IMR-90 (cell line): ENCODE measurements around the gene MYO3B. TPM values are rescaled to one million over a fixed set of nuclear protein-coding genes. Genes with fewer than 3 reads are reported as not detected.

ENCODE experiments used
- ATAC-seq: fragments of 200-7000 bp; cut with Tn5 transposase; 2 replicates; pipeline ENCODE4 v1.9.1; 2020; ENCODE audit warnings: low read depth, mild to moderate bottlenecking, moderate library complexity
- BruUV-seq: library from RNA; stranded (reverse); fragments of 400-500 nt; replicated peaks from 2 replicates; lab custom pipeline; 2021; lab: Mats Ljungman, UMichigan
- CTCF ChIA-PET: fragments of 300-600 bp; formaldehyde crosslinking; extraction: SDS; loops from one replicate; lab custom pipeline; 2021; ENCODE audit warnings: antibody characterized with exemption; lab: Yijun Ruan, JAX
- POLR2A ChIA-PET: fragments of 300-600 bp; sonication (Branson Sonifier 250); formaldehyde crosslinking; loops from one replicate; lab custom pipeline; 2022; ENCODE audit warnings: antibody characterized with exemption; ENCODE audit not compliant: unreplicated experiment; lab: Charles Lee
- DNase-seq: peaks from one replicate; pipeline ENCODE4 v3.0.0; 2013
- H2AFZ ChIP-seq: replicated peaks from 2 replicates; pipeline ENCODE3; 2013; ENCODE audit warnings: low read length, mild to moderate bottlenecking; ENCODE audit not compliant: poor library complexity
- H2AK5ac ChIP-seq: 2 replicates; pipeline ENCODE4 v1.6.1; 2013; ENCODE audit warnings: low read depth, low read length, inconsistent platforms
- H2AK9ac ChIP-seq: replicated peaks from 2 replicates; pipeline ENCODE3; 2013; ENCODE audit warnings: mild to moderate bottlenecking, low read depth, low read length, moderate library complexity; ENCODE audit not compliant: poor library complexity
- H2BK120ac ChIP-seq: 2 replicates; pipeline ENCODE4 v1.6.1; 2013; ENCODE audit warnings: low read depth, low read length, inconsistent platforms
- H2BK15ac ChIP-seq: 3 replicates; pipeline ENCODE4 v1.6.1; 2013; ENCODE audit warnings: low read depth, low read length, inconsistent platforms
- H2BK20ac ChIP-seq: 2 replicates; pipeline ENCODE4 v1.6.1; 2013; ENCODE audit warnings: low read depth, mild to moderate bottlenecking, inconsistent platforms, low read length, moderate library complexity
- H2BK5ac ChIP-seq: 2 replicates; pipeline ENCODE4 v1.6.1; 2013; ENCODE audit warnings: mild to moderate bottlenecking, low read depth, low read length, inconsistent platforms; ENCODE audit not compliant: poor library complexity, severe bottlenecking
- H3K14ac ChIP-seq: replicated peaks from 2 replicates; pipeline ENCODE4 v1.6.1; 2013; ENCODE audit warnings: low read depth, low read length, inconsistent platforms
- H3K18ac ChIP-seq: 2 replicates; pipeline ENCODE4 v1.6.1; 2013; ENCODE audit warnings: low read depth, low read length, control low read depth
- H3K23ac ChIP-seq: 2 replicates; pipeline ENCODE4 v1.6.1; 2013; ENCODE audit warnings: low read depth, low read length, inconsistent platforms
- H3K27ac ChIP-seq: 2 replicates; pipeline ENCODE4 v1.5.1; 2013; ENCODE audit warnings: mild to moderate bottlenecking, control low read depth, low read length; ENCODE audit not compliant: insufficient read depth
- H3K27me3 ChIP-seq: 2 replicates; pipeline ENCODE4 v1.6.1; 2013; ENCODE audit warnings: low read length; ENCODE audit not compliant: control insufficient read depth, insufficient read depth
- H3K36me3 ChIP-seq: 2 replicates; pipeline ENCODE4 v1.6.1; 2013; ENCODE audit warnings: low read length, mixed read lengths; ENCODE audit not compliant: control insufficient read depth, insufficient read depth
- H3K4ac ChIP-seq: 2 replicates; pipeline ENCODE4 v1.6.1; 2013; ENCODE audit warnings: low read depth, low read length, inconsistent platforms
- H3K4me1 ChIP-seq: 2 replicates; pipeline ENCODE4 v1.6.1; 2013; ENCODE audit warnings: low read length, mixed read lengths; ENCODE audit not compliant: control insufficient read depth, insufficient read depth
- H3K4me2 ChIP-seq: 2 replicates; pipeline ENCODE4 v1.6.1; 2013; ENCODE audit warnings: low read depth, mild to moderate bottlenecking, control low read depth, low read length, moderate library complexity
- H3K4me3 ChIP-seq: 2 replicates; pipeline ENCODE4 v1.5.1; 2013; ENCODE audit warnings: low read depth, mild to moderate bottlenecking, control low read depth, low read length, moderate library complexity; ENCODE audit not compliant: insufficient read depth
- H3K56ac ChIP-seq: 2 replicates; pipeline ENCODE4 v1.6.1; 2013; ENCODE audit warnings: low read length, inconsistent platforms; ENCODE audit not compliant: insufficient read depth; ENCODE audit errors: extremely low read depth
- H3K79me1 ChIP-seq, 2 experiments: 2 replicates each; pipeline ENCODE4 v1.6.1; 2013; ENCODE audit warnings: low read length in 2 of 2, inconsistent platforms in 1 of 2, low read depth in 1 of 2
- H3K9ac ChIP-seq: 2 replicates; pipeline ENCODE4 v1.6.1; 2013; ENCODE audit warnings: low read depth, low read length, control low read depth
- H3K9me1 ChIP-seq: 2 replicates; pipeline ENCODE4 v1.6.1; 2013; ENCODE audit warnings: low read length, inconsistent platforms; ENCODE audit not compliant: insufficient read depth
- H3K9me3 ChIP-seq: 2 replicates; pipeline ENCODE4 v1.6.1; 2013; ENCODE audit warnings: low read length; ENCODE audit not compliant: control insufficient read depth, insufficient read depth
- H4K20me1 ChIP-seq: 2 replicates; pipeline ENCODE4 v1.6.1; 2013; ENCODE audit warnings: low read length, inconsistent platforms; ENCODE audit not compliant: insufficient read depth
- H4K5ac ChIP-seq: 2 replicates; pipeline ENCODE4 v1.6.1; 2013; ENCODE audit warnings: mild to moderate bottlenecking, low read depth, low read length, control low read depth
- H4K8ac ChIP-seq, 2 experiments: 2 replicates each; pipeline ENCODE4 v1.6.1; 2013; ENCODE audit warnings: low read depth in 2 of 2, low read length in 2 of 2, control low read depth in 1 of 2, inconsistent platforms in 1 of 2
- H4K91ac ChIP-seq: 2 replicates; pipeline ENCODE4 v1.6.1; 2013; ENCODE audit warnings: low read depth, low read length, inconsistent platforms; ENCODE audit not compliant: insufficient read depth
- BHLHE40 ChIP-seq: fragments of 150-350 bp; IDR thresholded peaks from 2 replicates; pipeline ENCODE4 v1.6.1; 2016; ENCODE audit warnings: mild to moderate bottlenecking, low read depth, low read length
- CHD1 ChIP-seq: IDR thresholded peaks from 2 replicates; pipeline ENCODE4 v1.6.1; 2012; ENCODE audit warnings: low read depth, low read length, improper control_type of control experiment
- MAFK ChIP-seq: IDR thresholded peaks from 2 replicates; pipeline ENCODE4 v1.6.1; 2012; ENCODE audit warnings: low read depth, low read length, improper control_type of control experiment
- MAZ ChIP-seq: IDR thresholded peaks from 2 replicates; pipeline ENCODE4 v1.6.1; 2012; ENCODE audit warnings: low read depth, mild to moderate bottlenecking, low read length, improper control_type of control experiment, moderate library complexity, borderline replicate concordance
- MXI1 ChIP-seq: IDR thresholded peaks from 2 replicates; pipeline ENCODE4 v1.6.1; 2012; ENCODE audit warnings: low read depth, mild to moderate bottlenecking, low read length, moderate library complexity, borderline replicate concordance
- NFE2L2 ChIP-seq: fragments of 150-350 bp; IDR thresholded peaks from 2 replicates; pipeline ENCODE4 v1.6.1; 2016; ENCODE audit warnings: low read depth, mild to moderate bottlenecking, low read length
- RAD21 ChIP-seq: IDR thresholded peaks from 2 replicates; pipeline ENCODE4 v1.6.1; 2012; ENCODE audit warnings: low read length, improper control_type of control experiment
- RCOR1 ChIP-seq: IDR thresholded peaks from 2 replicates; pipeline ENCODE4 v1.6.1; 2012; ENCODE audit warnings: mild to moderate bottlenecking, low read length, improper control_type of control experiment; ENCODE audit not compliant: insufficient replicate concordance
- WGBS, 2 experiments: methylation state at CpG; one replicate each; pipeline versions ENCODE4 v1.1.5 to v1.1.7; 2013; ENCODE audit warnings: missing lambda C conversion rate in 2 of 2; ENCODE audit not compliant: insufficient read length in 1 of 2; ENCODE audit errors: extremely low coverage in 2 of 2; 5-methylcytosine and 5-hydroxymethylcytosine counted together
- dilution Hi-C: fragments of 300-500 bp; cut with HindIII; formaldehyde crosslinking; loops from one replicate; pipeline ENCODE4 v1.14.3; 2018; ENCODE audit warnings: low sequenced_read_pairs; ENCODE audit not compliant: unreplicated experiment
- in situ Hi-C: fragments of 300-500 bp; cut with MboI; formaldehyde crosslinking; loops from 3 replicates; pipeline ENCODE4 v1.14.3; 2019; ENCODE audit warnings: low sequenced_read_pairs, inconsistent platforms, mixed read lengths
- intact Hi-C: fragments of 100-400 bp; cut with micrococcal nuclease; formaldehyde crosslinking; loops from 2 replicates; pipeline ENCODE4 v1.10.0; 2022
- polyA plus RNA-seq, 3 experiments: library from polyadenylated mRNA; depleted of rRNA; stranded (reverse); fragments of >200 nt; gene quantifications; 2 replicates each; pipeline ENCODE4 v1.2.3, GENCODE V29; 2012; ENCODE audit warnings: low replicate concordance in 1 of 3
- total RNA-seq: library from RNA; depleted of rRNA; stranded (reverse); fragments of >200 nt; gene quantifications from 2 replicates; pipeline ENCODE4 v1.2.3, GENCODE V29; 2012
- TF ChIP-seq, protein P1 (sequence below): conservative IDR thresholded peaks from 2 replicates; pipeline ENCODE4 v1.5.1; 2012; ENCODE audit warnings: mild to moderate bottlenecking, low read depth, low read length, improper control_type of control experiment

Gene MYO3B
- total and polyA plus RNA-seq, 2 of the 4 experiments (the other 2 are of a cell fraction): 0.02 TPM; not detected in 1

DNA sequence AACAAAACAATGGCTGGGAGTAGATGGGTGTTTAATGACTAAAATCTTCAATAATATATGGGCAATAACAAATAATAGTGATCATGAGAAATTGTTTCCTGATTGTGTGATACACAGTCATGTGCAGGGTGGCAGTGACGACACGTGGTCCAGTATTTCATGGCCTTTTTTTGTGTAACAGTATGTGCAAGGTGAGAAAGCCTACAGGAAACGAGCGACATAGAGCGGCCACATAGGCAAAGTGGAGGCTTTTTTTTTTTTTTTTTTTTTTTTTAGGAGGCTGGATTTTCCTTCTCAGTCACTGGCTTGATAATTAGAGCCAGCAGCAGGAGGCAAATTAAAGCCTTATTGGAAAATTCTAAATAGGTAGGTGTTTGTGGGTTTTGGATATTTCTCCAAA is 123.7 kb downstream of the MYO3B start:
- H3K4me3 ChIP-seq: no peak overlapping the region
- H3K27ac ChIP-seq: no peak overlapping the region
- no peak overlapping the region for H2BK5ac ChIP-seq
- ChIA-PET CTCF (no interaction called here), POLR2A (interaction anchor here (0.5 kb wide), 1 partner anchor 14 kb away, joined by 3 read pairs; no protein-coding TSS in a partner anchor)
- no peak overlapping the region for H4K8ac ChIP-seq
- no peak overlapping the region for H3K18ac ChIP-seq
- no peak overlapping the region for H4K91ac ChIP-seq
- no peaks in the 10 kb centered on the region for H3K36me3 ChIP-seq
- DNase-seq: no peak
- H4K20me1 ChIP-seq: no peaks in the 10 kb centered on the region
- no peak overlapping the region for H2BK120ac ChIP-seq
- no TSS peak for BruUV-seq
- no CpG with 5 or more reads among the region's 5 CpGs for WGBS, 2 experiments
- dilution Hi-C loops: no loop called here
- no peak overlapping the region for H3K4me2 ChIP-seq
- H3K9me3 ChIP-seq: no peaks in the 10 kb centered on the region
- H3K4me1 ChIP-seq: no peaks in the 10 kb centered on the region
- no peak overlapping the region for H3K14ac ChIP-seq
- no peak overlapping the region for H3K23ac ChIP-seq
- TF ChIP-seq MAZ: no peak
- no peak for TF ChIP-seq RCOR1
- TF ChIP-seq, protein P1, sequence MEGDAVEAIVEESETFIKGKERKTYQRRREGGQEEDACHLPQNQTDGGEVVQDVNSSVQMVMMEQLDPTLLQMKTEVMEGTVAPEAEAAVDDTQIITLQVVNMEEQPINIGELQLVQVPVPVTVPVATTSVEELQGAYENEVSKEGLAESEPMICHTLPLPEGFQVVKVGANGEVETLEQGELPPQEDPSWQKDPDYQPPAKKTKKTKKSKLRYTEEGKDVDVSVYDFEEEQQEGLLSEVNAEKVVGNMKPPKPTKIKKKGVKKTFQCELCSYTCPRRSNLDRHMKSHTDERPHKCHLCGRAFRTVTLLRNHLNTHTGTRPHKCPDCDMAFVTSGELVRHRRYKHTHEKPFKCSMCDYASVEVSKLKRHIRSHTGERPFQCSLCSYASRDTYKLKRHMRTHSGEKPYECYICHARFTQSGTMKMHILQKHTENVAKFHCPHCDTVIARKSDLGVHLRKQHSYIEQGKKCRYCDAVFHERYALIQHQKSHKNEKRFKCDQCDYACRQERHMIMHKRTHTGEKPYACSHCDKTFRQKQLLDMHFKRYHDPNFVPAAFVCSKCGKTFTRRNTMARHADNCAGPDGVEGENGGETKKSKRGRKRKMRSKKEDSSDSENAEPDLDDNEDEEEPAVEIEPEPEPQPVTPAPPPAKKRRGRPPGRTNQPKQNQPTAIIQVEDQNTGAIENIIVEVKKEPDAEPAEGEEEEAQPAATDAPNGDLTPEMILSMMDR: no peak
- TF ChIP-seq MXI1: no peak
- no peak for TF ChIP-seq NFE2L2
- no peak for TF ChIP-seq CHD1
- no peak for TF ChIP-seq MAFK
- no peak for TF ChIP-seq BHLHE40
- no peak for TF ChIP-seq RAD21
- no peak overlapping the region for H2AK9ac ChIP-seq
- H2BK15ac ChIP-seq: no peak overlapping the region
- H2AFZ ChIP-seq: no peak overlapping the region
- no peak overlapping the region for H3K9ac ChIP-seq
- in situ Hi-C loops: no loop called here
- no peaks in the 10 kb centered on the region for H3K9me1 ChIP-seq
- H3K56ac ChIP-seq: no peak overlapping the region
- H3K4ac ChIP-seq: no peak overlapping the region
- H3K27me3 ChIP-seq: no peaks in the 10 kb centered on the region
- H2AK5ac ChIP-seq: no peak overlapping the region
- no peak overlapping the region for H2BK20ac ChIP-seq
- intact Hi-C loops: no loop called here
- ATAC-seq: no peak
- H4K5ac ChIP-seq: no peak overlapping the region
- H3K79me1 ChIP-seq: no peaks in the 10 kb centered on the region
